Stimulated activated effector memory CD8-positive, alpha-beta T cell treated with anti-CD3 and anti-CD28 coated beads, Interleukin-12 subunit alpha, Interleukin-12 subunit beta, amount 100 ng/mL, for 72 hours (primary cell): Measurements from ENCODE around the gene ALPI.

Experiments
- ATAC-seq: fragments of 150-1000 bp; cut with Tn5 transposase; 2 replicates; pipeline ENCODE4 v1.10.0; 2021
- DNase-seq, 2 donors: peaks; one replicate each; pipeline ENCODE4 v3.0.0; 2021 to 2022; ENCODE audit warnings: low spot score in 2 of 2
- H3K27ac Mint-ChIP-seq: one replicate; pipeline ENCODE4 v1.8.0; 2022; ENCODE audit warnings: mild to moderate bottlenecking, mixed read lengths
- H3K36me3 Mint-ChIP-seq: one replicate; pipeline ENCODE4 v1.8.0; 2022; ENCODE audit warnings: mild to moderate bottlenecking, mixed read lengths
- H3K4me1 Mint-ChIP-seq: one replicate; pipeline ENCODE4 v1.8.0; 2022; ENCODE audit warnings: mixed read lengths
- H3K4me3 Mint-ChIP-seq: one replicate; pipeline ENCODE4 v1.8.0; 2022; ENCODE audit warnings: mild to moderate bottlenecking, mixed read lengths
- H3K9me3 Mint-ChIP-seq: one replicate; pipeline ENCODE4 v1.8.0; 2022; ENCODE audit warnings: mixed read lengths

ALPI gene

GRCh38 chr2:232482301-232483238 is 26.6 kb downstream of the ALPI start:
- no peak for ATAC-seq
- Mint-ChIP-seq H3K27ac (no peak overlapping the region), H3K9me3 (no peaks in the 10 kb centered on the region), H3K36me3 (no peaks in the 10 kb centered on the region), H3K4me3 (no peak overlapping the region), H3K4me1 (no peaks in the 10 kb centered on the region)
- no peak for DNase-seq

- no peaks in the 10 kb centered on the region for H3K9me3 Mint-ChIP-seq
- no peak for DNase-seq
- H3K4me1 Mint-ChIP-seq, result no peaks in the 10 kb centered on the region
- no peak for ATAC-seq
- H3K36me3 Mint-ChIP-seq, result no peaks in the 10 kb centered on the region
- H3K4me3 Mint-ChIP-seq, result no peak overlapping the region
- H3K27ac Mint-ChIP-seq, result no peak overlapping the region
Observed at GRCh38 chr2:232483311-232483922, 27.5 kb downstream of the ALPI start.

GRCh38 chr2:232483923-232484627 is 28.1 kb downstream of the ALPI start:
- ATAC-seq, result no peak
- DNase-seq, result no peak
- Mint-ChIP-seq H3K36me3 (no peaks in the 10 kb centered on the region), H3K4me1 (no peaks in the 10 kb centered on the region), H3K27ac (no peak overlapping the region), H3K4me3 (no peak overlapping the region), H3K9me3 (no peaks in the 10 kb centered on the region)

GRCh38 chr2:232484628-232485347 is 28.8 kb downstream of the ALPI start:
- no peak for ATAC-seq
- H3K4me3 Mint-ChIP-seq, result no peak overlapping the region

GRCh38 chr2:232485348-232485756 is 29.4 kb downstream of the ALPI start:
- DNase-seq, result no peak
- H3K36me3 Mint-ChIP-seq, result no peaks in the 10 kb centered on the region

More at GRCh38 chr2:232484628-232485347, 28.8 kb downstream of the ALPI start:
- Mint-ChIP-seq H3K27ac (no peak overlapping the region), H3K4me1 (no peaks in the 10 kb centered on the region), H3K36me3 (no peaks in the 10 kb centered on the region), H3K9me3 (no peaks in the 10 kb centered on the region)
- no peak for DNase-seq

GRCh38 chr2:232485757-232486557 is 30.0 kb downstream of the ALPI start:
- no peak for DNase-seq
- no peak for ATAC-seq
- no peaks in the 10 kb centered on the region for H3K4me1 Mint-ChIP-seq
- no peak overlapping the region for H3K27ac Mint-ChIP-seq
- no peaks in the 10 kb centered on the region for H3K36me3 Mint-ChIP-seq
- no peaks in the 10 kb centered on the region for H3K9me3 Mint-ChIP-seq
- H3K4me3 Mint-ChIP-seq, result no peak overlapping the region

More at GRCh38 chr2:232485348-232485756, 29.4 kb downstream of the ALPI start:
- no peak for ATAC-seq
- Mint-ChIP-seq H3K27ac (no peak overlapping the region), H3K4me3 (no peak overlapping the region), H3K4me1 (no peaks in the 10 kb centered on the region), H3K9me3 (no peaks in the 10 kb centered on the region)

GRCh38 chr2:232486558-232487384 is 30.8 kb downstream of the ALPI start:
- DNase-seq, result no peak
- H3K4me1 Mint-ChIP-seq, result no peaks in the 10 kb centered on the region
- no peak for ATAC-seq
- H3K36me3 Mint-ChIP-seq, result no peaks in the 10 kb centered on the region
- H3K9me3 Mint-ChIP-seq, result no peaks in the 10 kb centered on the region
- H3K4me3 Mint-ChIP-seq, result no peak overlapping the region
- no peak overlapping the region for H3K27ac Mint-ChIP-seq

- ATAC-seq, result no peak
- no peaks in the 10 kb centered on the region for H3K9me3 Mint-ChIP-seq
- no peak within 1 kb of the TSS for H3K27ac Mint-ChIP-seq
- peak within 1 kb of the TSS; percentile 31 for H3K4me3 Mint-ChIP-seq
- H3K4me1 Mint-ChIP-seq, result no peaks in the 10 kb centered on the region
- no peaks in the 10 kb centered on the region for H3K36me3 Mint-ChIP-seq
- DNase-seq, result no peak
Observed at GRCh38 chr2:232487385-232488096, 31.6 kb downstream of the ALPI start, which contains the start of gene ECEL1. Gene ECEL1 (minus strand): TSS chr2:232487834. CDS start chr2:232486653, 1,181 bp downstream.

- peak overlapping the region; percentile 31 for H3K4me3 Mint-ChIP-seq
- no peaks in the 10 kb centered on the region for H3K36me3 Mint-ChIP-seq
- H3K27ac Mint-ChIP-seq, result no peak overlapping the region
- no peaks in the 10 kb centered on the region for H3K4me1 Mint-ChIP-seq
- no peak for DNase-seq
- no peaks in the 10 kb centered on the region for H3K9me3 Mint-ChIP-seq
- no peak for ATAC-seq
Observed at GRCh38 chr2:232488097-232488711, 32.3 kb downstream of the ALPI start.

GRCh38 chr2:232488721-232489300 is 32.9 kb downstream of the ALPI start:
- Mint-ChIP-seq H3K4me1 (no peaks in the 10 kb centered on the region), H3K36me3 (no peaks in the 10 kb centered on the region), H3K27ac (no peak overlapping the region), H3K9me3 (no peaks in the 10 kb centered on the region), H3K4me3 (peak overlapping the region; percentile 2)
- DNase-seq (no peak), ATAC-seq (no peak)

- no peak overlapping the region for H3K4me3 Mint-ChIP-seq
- H3K9me3 Mint-ChIP-seq, result no peaks in the 10 kb centered on the region
- no peaks in the 10 kb centered on the region for H3K4me1 Mint-ChIP-seq
- no peak overlapping the region for H3K27ac Mint-ChIP-seq
- DNase-seq (no peak), ATAC-seq (no peak)
- H3K36me3 Mint-ChIP-seq, result no peaks in the 10 kb centered on the region
Observed at GRCh38 chr2:232489516-232490220, 33.7 kb downstream of the ALPI start.
